NCI-H2107 treated with DMSO at 0.1 percent for 48 hours (cell line): ENCODE data around the gene MYRIP.

ENCODE experiments used
- DNase-seq: peaks from one replicate; lab custom pipeline; 2025; ENCODE audit not compliant: unreplicated experiment; lab: John Stamatoyannopoulos, UW

Gene MYRIP

DNA sequence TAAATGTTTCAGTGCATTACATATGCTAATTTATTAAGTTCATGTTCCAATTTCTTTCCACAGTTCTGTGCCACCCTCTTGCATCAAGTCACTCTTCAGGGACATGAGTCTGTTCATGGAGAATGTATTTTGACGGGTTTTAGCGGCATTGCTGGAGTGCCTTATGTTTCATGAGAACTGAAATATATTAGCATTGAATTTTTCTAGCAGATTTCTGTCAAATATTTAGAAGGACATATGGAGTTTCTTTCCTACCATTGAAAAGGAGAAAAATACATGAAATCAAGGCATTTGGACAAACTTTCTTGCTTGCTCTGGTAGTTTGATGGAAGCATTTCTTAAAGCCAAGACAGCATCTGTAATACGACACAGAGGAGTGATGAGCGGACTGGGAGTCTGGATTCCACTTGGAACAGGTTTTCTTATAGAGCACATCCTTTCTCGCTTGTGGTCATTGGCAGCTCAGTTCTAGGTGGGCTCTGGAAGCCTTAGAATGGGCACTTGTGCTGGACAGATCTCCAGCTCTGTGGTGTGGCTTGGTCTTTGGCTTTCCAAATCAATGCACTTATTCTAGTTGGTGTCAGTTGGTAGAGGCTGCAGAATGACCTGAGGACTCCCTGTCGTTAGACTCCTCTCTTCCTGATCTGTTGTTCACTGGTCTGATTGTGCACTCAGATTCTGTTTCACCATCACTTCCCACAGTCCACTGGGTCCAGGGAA is 415.5 kb downstream of the MYRIP start:
- DNase-seq: no peak

DNA sequence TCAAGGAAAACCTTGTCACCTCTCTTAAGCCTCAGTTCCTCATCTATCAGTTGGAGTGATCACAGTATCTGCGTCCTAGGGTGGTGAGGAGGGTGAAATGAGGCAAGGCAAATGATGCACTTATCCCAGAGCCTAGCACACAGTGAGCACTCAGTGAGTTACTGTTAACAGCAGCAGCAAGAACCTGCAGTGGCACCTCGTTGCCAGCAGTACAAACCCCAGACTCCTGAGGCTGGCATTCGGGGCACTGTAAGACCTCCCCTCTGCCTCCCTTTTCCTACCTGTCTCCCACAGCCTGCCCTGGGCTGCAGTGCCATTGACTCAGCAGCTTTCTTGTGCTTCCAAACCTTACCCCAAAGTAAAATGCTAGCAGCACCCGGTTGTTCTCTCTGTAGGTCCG is 417.2 kb downstream of the MYRIP start:
- no peak for DNase-seq

DNA sequence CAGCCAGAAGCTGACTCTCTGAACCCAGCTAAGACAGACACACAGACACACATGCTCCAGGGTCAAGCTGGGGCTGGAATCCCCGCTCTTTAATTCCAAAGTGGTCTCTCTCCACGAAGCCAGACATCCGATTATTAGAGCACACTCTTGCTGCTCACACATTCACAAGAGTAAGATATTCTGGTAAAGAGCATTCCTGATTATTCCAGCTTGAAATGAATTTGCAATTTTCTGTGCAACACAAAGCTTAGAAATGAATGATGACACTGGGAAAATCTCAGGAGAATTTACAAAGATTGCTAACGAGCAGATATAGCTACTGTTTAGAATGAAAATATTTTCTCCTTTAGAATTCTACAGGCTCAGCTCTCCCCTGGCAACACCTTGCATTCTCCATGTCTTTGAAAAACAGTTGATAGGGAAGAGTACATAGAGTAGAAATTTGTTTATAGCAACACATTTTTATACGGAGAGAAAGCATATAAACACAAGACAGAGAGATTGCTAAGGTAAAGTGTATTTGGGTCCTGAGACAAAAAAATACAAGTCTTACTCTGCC is 419.5 kb downstream of the MYRIP start:
- DNase-seq: no peak

- DNase-seq: no peak
These were observed 420.0 kb downstream of the MYRIP start for GRCh38 chr3:40229386-40229785.

- DNase-seq: no peak
These were observed 420.6 kb downstream of the MYRIP start for GRCh38 chr3:40229963-40230362.

DNA sequence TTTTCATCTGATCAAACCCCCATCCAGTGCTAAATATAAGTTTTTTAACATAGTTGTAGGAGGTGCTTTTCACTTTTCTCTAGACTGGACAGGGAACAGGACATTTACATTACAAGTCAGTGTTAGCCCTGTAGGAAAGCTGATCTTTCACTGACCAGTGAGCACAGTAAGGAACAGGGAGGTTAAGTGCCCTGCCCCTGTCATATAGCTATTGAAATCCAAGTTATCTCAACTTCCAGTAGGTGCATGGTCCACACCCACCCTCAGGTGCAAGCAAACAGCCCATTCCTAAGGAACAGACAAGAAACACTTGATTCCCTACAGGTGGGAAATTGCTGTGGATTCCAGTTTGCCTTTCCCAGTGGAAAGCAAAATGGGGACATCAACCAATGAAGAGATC is 421.0 kb downstream of the MYRIP start:
- no peak for DNase-seq

DNA sequence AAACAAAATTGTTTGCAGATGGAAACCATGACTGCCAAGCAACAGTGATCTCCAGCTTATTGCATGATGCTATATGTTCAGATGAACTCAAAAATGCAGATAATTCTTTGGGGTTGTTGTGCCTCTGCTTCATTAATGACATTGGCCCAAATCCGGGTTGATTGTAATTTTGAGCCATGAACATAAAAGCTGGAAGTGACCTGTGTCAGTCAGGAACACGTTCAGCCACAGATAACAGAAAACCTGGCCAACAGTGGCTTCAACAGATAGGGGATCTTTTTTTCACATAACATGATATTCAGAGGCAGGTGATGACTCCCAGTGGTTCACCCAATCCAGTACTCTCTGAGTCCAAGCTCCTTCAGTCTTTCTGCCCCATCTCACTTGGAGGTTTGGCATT is 423.2 kb downstream of the MYRIP start:
- DNase-seq: no peak

- no peak for DNase-seq
These were observed 427.8 kb downstream of the MYRIP start for GRCh38 chr3:40237159-40237558.

DNA sequence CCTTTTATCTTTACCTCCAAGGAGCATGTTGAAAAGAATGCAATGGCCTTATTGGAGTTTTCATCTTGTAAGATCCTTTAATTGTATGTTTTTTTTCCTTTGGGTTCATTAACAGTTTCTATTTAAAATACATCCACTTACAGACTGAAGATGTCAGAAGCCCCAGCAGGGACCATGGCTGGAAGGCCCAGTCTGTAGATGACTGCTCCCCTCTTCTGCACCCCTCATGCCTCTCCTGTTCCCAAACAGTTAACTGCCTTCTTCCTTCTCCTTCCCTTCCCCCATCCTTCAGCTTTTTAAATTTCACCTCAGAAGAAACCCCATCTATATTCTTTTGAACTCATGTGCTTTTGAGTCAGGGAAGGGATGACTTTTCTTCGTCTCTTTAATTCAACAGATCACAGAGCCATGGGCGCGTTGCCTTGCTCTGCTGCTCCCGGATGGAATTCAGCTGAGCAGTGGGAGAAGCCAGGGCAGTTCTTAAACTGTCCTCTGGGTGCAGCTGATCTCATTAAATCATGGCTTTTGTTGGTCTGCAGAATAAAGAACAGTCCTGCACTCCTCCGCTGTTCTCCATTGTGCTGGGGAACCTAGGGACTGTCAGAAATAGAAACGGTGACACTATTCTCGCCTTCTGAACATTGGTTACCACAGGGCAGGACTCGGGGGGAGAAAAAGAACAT is 428.6 kb downstream of the MYRIP start:
- no peak for DNase-seq

DNA sequence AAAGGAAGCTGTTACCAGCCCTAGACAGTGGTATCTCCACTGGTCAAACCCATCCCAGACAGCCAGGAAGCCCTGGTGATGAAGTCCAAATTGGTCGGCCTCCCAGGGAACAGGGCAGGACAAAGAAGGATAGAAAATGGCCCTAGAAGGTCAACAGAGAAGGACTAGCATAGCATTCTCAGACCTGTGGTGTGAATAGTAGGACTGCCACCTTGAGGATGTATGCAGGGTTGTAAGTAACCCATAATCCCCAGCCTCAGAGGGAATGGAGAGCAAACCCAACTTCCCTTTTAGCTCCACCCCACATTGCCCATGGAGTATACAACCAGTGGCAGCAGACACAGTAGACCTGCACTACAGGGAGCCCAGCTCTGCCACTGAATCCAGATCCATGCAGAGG is 431.5 kb downstream of the MYRIP start:
- DNase-seq: no peak

DNA sequence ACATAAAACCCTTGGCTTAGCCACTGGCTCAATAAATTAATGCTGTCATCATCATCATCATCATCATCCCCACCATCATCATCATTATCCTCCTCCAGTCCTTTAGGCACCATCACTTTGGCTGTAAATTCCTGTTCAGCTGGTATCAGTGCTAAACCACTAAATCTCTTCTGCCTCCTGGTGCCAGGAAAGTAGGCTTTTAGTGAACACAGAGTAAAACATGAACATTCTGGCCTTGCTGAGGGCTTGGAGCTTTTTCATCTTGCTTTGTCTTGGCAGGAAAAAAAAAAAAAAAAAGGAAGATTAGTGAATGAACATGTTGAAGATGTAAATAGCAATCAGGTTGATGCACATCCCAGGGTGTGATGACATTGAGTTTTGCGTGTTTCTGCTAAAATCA is 432.8 kb downstream of the MYRIP start:
- no peak for DNase-seq

DNA sequence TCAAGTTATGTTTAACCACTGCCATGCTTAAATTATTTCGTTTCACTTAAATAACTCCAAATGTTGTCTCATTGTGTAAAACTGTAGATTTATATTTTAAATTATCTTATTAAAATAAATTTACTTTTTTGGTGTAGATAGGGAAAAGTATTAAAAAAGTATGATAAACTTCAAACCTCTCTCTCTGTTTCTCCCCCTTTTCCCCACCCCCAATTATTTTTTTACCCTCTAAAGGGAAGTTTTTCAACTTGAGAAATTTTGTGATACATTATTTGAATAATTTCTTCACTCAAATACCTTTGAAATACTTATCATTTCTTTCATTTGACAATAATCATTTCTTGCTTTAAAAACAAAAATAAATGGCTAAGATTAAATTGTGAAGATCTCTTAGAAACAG is 433.2 kb downstream of the MYRIP start:
- no peak for DNase-seq

GRCh38 chr3:40243056-40243455 is 433.6 kb downstream of the MYRIP start:
- DNase-seq: no peak

DNA sequence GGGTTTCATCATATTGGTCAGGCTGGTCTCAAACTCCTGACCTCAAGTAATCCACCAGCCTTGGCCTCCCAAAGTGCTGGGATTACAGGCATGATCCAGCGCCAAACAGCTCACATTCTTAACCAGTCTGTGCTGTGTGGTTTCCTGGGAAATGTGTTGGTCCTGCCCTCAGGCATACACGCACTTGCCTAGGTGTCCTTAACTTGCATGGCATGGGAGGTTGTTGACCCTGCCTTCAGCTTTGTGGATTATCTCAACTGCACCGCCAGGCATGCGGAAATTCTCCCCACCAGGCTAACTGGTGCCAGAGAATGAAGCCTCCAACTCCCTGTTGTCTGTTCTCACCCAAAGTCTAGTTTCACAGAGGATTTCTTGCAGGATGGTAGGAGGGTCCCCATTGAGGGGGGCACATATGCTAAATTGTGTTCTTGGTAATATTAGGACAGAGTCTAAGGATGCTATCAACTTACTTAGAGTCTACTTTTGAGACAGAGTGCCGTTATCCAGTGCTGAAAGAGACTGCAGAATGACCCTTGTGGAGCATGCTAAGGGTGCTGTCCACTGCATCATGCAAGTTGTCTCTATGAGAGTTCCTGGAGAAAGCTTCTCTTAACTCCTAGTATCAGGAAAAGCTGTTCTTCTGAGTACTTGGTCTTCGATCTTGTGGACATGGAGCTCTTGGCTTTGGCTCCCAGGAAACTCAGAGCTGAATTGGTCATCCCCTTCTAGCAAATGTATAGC is 438.5 kb downstream of the MYRIP start:
- DNase-seq: no peak

DNA sequence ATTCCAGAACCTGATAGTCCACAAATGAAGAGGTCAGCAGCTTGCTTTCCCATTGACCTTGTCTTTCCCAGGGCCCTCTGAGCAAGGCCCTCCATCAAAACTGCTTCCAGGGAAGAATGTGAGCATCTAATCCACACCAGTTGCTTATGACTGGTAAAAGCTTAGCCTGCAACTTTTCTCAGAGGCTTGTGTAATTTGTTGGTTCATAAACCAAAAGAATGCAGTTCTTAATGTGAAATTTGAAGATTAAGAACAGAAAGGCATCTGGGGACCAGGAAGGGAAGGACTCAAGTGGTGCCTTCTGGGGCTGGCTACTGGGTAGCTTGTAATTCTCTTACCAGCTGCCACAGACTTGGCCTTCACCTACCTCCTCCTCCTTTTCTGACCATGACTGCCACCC is 439.2 kb downstream of the MYRIP start:
- no peak for DNase-seq

GRCh38 chr3:40249168-40249567 is 439.8 kb downstream of the MYRIP start:
- DNase-seq: no peak

GRCh38 chr3:40254491-40254890 is 445.1 kb downstream of the MYRIP start:
- DNase-seq: no peak

- DNase-seq: no peak
These were observed 445.5 kb downstream of the MYRIP start for GRCh38 chr3:40254891-40255290.

DNA sequence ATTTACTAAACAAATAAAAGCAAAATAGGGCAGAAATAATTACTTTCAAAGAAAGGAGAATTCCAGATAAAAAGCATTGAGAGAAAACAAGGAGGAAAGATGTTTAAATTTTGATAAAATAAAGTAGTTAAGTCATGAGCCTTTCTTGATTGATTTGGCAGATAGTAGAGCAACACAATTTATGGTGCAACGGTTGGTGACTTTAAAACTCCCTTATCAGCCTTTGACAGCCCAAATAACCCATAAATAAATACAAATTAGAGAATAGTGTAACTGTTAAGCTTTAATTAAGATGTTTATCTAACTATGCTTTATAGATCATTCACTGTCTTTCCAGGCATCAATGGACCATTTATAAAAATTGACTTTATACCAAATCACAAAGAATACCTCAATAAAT is 446.1 kb downstream of the MYRIP start:
- no peak for DNase-seq

DNA sequence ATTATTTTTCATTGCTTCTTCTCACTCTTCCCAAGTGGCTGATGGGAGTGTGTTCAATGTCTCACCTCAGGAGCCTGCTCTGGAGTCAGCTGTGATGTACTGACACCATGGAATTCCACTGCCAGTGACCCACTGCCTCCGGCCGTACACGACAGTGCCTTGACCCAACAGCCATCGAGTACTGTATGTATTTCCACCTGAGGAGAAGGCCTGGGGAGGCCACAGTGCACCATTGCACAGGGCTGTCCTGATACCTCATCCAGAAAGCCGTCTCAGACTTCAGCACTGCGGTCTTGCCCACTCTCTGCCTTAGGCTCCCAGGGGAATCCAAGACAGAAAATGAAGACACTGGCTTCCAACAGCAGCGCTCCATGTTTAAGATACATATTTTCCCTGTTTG is 448.7 kb downstream of the MYRIP start:
- DNase-seq: no peak

DNA sequence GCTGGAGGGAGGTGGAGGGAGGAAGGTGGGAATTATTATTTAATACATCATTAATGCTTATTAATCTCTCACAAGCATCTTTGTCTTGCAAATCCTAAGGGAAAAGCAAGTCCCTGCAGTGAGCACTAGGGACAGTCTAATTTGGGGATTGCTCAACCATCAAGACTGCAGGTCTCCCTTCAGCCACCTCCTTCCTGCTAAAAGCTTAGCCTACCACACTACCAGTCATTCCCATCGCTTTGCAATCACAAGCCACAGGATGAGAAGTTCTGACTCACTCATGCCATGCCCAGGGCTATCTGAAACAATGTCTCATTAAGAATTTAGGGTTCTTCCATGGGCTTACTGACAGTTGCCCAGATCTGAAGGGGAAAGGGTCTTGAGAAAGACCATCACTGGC is 449.1 kb downstream of the MYRIP start:
- DNase-seq: no peak

DNA sequence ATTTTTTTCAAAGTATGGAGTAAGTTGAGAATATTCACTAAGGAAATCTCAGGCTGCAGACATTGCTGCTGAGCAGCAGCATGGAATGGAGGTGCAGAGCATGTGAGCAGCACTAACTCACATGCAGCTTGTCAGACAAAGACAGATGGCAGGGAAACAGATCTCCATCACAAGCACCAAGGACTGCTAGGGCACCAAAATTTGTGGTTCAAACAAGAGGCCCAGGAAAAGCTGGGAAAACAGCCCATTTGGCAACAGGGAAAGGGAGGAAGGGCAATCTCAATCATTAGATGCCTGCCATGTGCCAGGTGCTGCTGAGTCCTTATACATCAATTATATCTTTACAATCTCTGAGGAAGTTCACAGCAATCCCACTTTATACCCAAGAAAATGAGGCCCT is 452.9 kb downstream of the MYRIP start:
- DNase-seq: no peak
